Tibial nerve (tissue), 4 donors: ENCODE results near the gene CAMTA1.

Source experiments
- CTCF ChIP-seq, 5 experiments: fragments of 200-600 bp in 3 of 5; fragments of 450-650 bp in 2 of 5; sonication (generic) in 3 of 5; IDR thresholded peaks; one replicate each; pipeline ENCODE4 v1.5.1; 2016 to 2019; ENCODE audit warnings: antibody characterized with exemption in 5 of 5, mild to moderate bottlenecking in 3 of 5, moderate library complexity in 2 of 5
- EP300 ChIP-seq, 2 donors: sonication (generic); formaldehyde crosslinking; IDR thresholded peaks; one replicate each; pipeline ENCODE4 v1.6.1; 2017; ENCODE audit warnings: antibody characterized with exemption in 2 of 2, mild to moderate bottlenecking in 1 of 2
- POLR2A ChIP-seq, 2 donors: fragments of 450-650 bp; IDR thresholded peaks; one replicate each; pipeline ENCODE4 v1.6.1; 2017; ENCODE audit warnings: antibody characterized with exemption in 2 of 2, mild to moderate bottlenecking in 2 of 2, moderate library complexity in 2 of 2

DNA sequence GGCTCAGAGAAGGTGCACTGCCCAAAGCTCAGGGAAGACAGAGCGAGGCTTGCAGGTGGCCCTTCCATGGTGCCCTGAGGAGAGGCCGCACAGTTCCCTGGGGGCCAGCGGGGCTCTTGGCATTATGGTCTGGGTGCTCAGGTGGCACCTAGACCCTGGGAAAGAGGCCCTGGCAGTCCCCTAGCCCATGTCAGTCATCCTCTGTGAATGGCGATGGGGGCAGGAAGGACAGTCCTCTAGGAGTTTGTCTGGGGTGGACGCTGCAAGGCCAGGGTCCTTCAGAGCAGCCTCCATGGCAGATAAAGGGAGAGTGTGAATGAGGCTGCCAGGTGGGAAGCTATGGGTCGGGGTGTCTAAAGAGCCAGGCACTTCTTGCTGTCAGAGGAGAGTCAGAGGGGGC lies 640.0 kb downstream of the CAMTA1 start:
- TF ChIP-seq POLR2A (IDR thresholded peaks at IDR 0.05) (no peak), CTCF (IDR thresholded peaks at IDR 0.05) (no peak), EP300 (IDR thresholded peaks at IDR 0.05) (no peak)
